HepG2 (cell line): ENCODE results near the gene JOSD1. TPM values are rescaled to one million over a fixed set of nuclear protein-coding genes. Genes with fewer than 3 reads are reported as not detected.
A peak's percentile ranks its signal among the peaks of the same experiment; 100 is the strongest.

Experiments used
- AGO2 ChIP-seq: fragments of 200-400 bp; formaldehyde crosslinking; optimal IDR thresholded peaks from 2 replicates; pipeline ENCODE3; 2017; ENCODE audit warnings: mild to moderate bottlenecking, low read depth, low read length, moderate library complexity
- HIC2 ChIP-seq: sonication (generic); formaldehyde crosslinking; IDR thresholded peaks from 2 replicates; pipeline ENCODE4 v1.9.0; 2022; ENCODE audit warnings: low read depth, missing genetic modification reagents
- HNRNPL ChIP-seq: fragments of 200-400 bp; formaldehyde crosslinking; IDR thresholded peaks from 2 replicates; pipeline ENCODE4 v1.6.1; 2017; ENCODE audit warnings: mild to moderate bottlenecking, low read depth, low read length
- ISX ChIP-seq: sonication (generic); formaldehyde crosslinking; conservative IDR thresholded peaks from 2 replicates; pipeline ENCODE4 v1.5.0; 2020; ENCODE audit warnings: missing genetic modification reagents
- NR2F6 ChIP-seq, 2 experiments: IDR thresholded peaks; 2 replicates each; pipeline ENCODE4 v1.6.1; 2016; ENCODE audit warnings: antibody characterized with exemption in 1 of 2, mild to moderate bottlenecking in 1 of 2
- PPARG ChIP-seq: conservative IDR thresholded peaks from 2 replicates; pipeline ENCODE4 v1.6.1; 2016; ENCODE audit warnings: missing biosample characterization, missing genetic modification reagents
- RELA ChIP-seq: sonication (generic); formaldehyde crosslinking; IDR thresholded peaks from 2 replicates; pipeline ENCODE4 v1.4.0; 2020; ENCODE audit warnings: missing genetic modification reagents
- SALL1 ChIP-seq: sonication (generic); formaldehyde crosslinking; IDR thresholded peaks from 2 replicates; pipeline ENCODE4 v1.8.0; 2022; ENCODE audit warnings: mild to moderate bottlenecking, missing genetic modification reagents
- SOX6 ChIP-seq, 2 experiments: fragments of 450-650 bp in 1 of 2; sonication (generic) in 1 of 2; formaldehyde crosslinking in 1 of 2; IDR thresholded peaks; 2 replicates each; pipeline versions ENCODE4 v1.4.0 to v1.6.1; 2017 to 2020; ENCODE audit warnings: antibody characterized with exemption in 1 of 2, mild to moderate bottlenecking in 1 of 2, missing genetic modification reagents in 1 of 2
- TEAD3 ChIP-seq: optimal IDR thresholded peaks from 2 replicates; pipeline ENCODE3; 2016; ENCODE audit warnings: borderline replicate concordance
- ZBTB14 ChIP-seq: sonication (generic); formaldehyde crosslinking; IDR thresholded peaks from 2 replicates; pipeline ENCODE4 v1.4.0; 2020; ENCODE audit warnings: missing genetic modification reagents
- ZBTB21 ChIP-seq: sonication (generic); formaldehyde crosslinking; IDR thresholded peaks from 2 replicates; pipeline ENCODE4 v1.4.0; 2020; ENCODE audit warnings: missing genetic modification reagents
- ZBTB33 ChIP-seq: sonication (generic); formaldehyde crosslinking; IDR thresholded peaks from 2 replicates; pipeline ENCODE4 v1.4.0; 2020; ENCODE audit warnings: missing genetic modification reagents
- ZNF33A ChIP-seq: sonication (generic); formaldehyde crosslinking; IDR thresholded peaks from 2 replicates; pipeline ENCODE4 v1.5.1; 2020; ENCODE audit warnings: missing genetic modification reagents, mild to moderate bottlenecking, moderate library complexity, borderline replicate concordance
- ZNF34 ChIP-seq: sonication (generic); formaldehyde crosslinking; IDR thresholded peaks from 2 replicates; pipeline ENCODE4 v1.4.0; 2020; ENCODE audit warnings: mild to moderate bottlenecking, missing genetic modification reagents, borderline replicate concordance
- ZNF547 ChIP-seq: sonication (generic); formaldehyde crosslinking; IDR thresholded peaks from 2 replicates; pipeline ENCODE4 v1.5.1; 2020; ENCODE audit warnings: mild to moderate bottlenecking, missing genetic modification reagents
- ZNF580 ChIP-seq: IDR thresholded peaks from 2 replicates; pipeline ENCODE4 v1.6.1; 2016; ENCODE audit warnings: low read depth, borderline replicate concordance
- ZNF598 ChIP-seq: sonication (generic); formaldehyde crosslinking; IDR thresholded peaks from 2 replicates; pipeline ENCODE4 v1.5.1; 2020; ENCODE audit warnings: mild to moderate bottlenecking, missing genetic modification reagents, borderline replicate concordance
- ZNF784 ChIP-seq: sonication (generic); formaldehyde crosslinking; IDR thresholded peaks from 2 replicates; pipeline ENCODE4 v1.5.1; 2020; ENCODE audit warnings: missing genetic modification reagents, mild to moderate bottlenecking, borderline replicate concordance
- ZNF841 ChIP-seq: sonication (generic); formaldehyde crosslinking; IDR thresholded peaks from 2 replicates; pipeline ENCODE4 v1.8.1; 2023; ENCODE audit warnings: missing genetic modification reagents, borderline replicate concordance
- polyA plus RNA-seq, 8 experiments: library from polyadenylated mRNA; depleted of rRNA in 3 of 8; stranded (reverse) in 7 of 8; unstranded in 1 of 8; fragments of >200 nt; fragmentation: Illumina TruSeq in 4 of 8; extraction: Trizol in 4 of 8; gene quantifications; 2 replicates each; pipeline versions ENCODE4 v1.2.1 to v1.2.3, GENCODE V29; 2011 to 2016; ENCODE audit warnings: low read depth in 4 of 8, missing spikeins in 1 of 8, mixed read lengths in 1 of 8; ENCODE audit not compliant: insufficient read depth in 1 of 8
- total RNA-seq, 5 experiments: library from RNA; depleted of rRNA; stranded (reverse); fragments of >200 nt; fragmentation: Illumina TruSeq; extraction: Trizol; gene quantifications; 2 replicates each; pipeline ENCODE4 v1.2.3, GENCODE V29; 2016; ENCODE audit warnings: low read depth in 1 of 5

The JOSD1 gene
- total and polyA plus RNA-seq, 2 of the 13 experiments (the other 11 are each of a cell fraction or from before 2014, with no cell fraction given), result 31.7 to 38.4 TPM

GRCh38 chr22:38748487-38749136, 47.9 kb upstream of the JOSD1 start (continued):
- TF ChIP-seq SOX6 (IDR thresholded peaks at IDR 0.05), result no peak
- TF ChIP-seq SOX6 (CRISPR knock-in tag; IDR thresholded peaks at IDR 0.05), result no peak
- no peak for TF ChIP-seq ZBTB21 (CRISPR knock-in tag)
- TF ChIP-seq ZNF33A, result no peak
- no peak for TF ChIP-seq ZNF34
- no peak for TF ChIP-seq ZNF841 (CRISPR knock-in tag)
- TF ChIP-seq ZNF784 (CRISPR knock-in tag), result no peak
- TF ChIP-seq AGO2, result peak; percentile 37
- no peak for TF ChIP-seq ZNF547 (CRISPR knock-in tag)
- TF ChIP-seq ZNF598 (CRISPR knock-in tag), result no peak
- TF ChIP-seq ZBTB14 (CRISPR knock-in tag), result no peak
- TF ChIP-seq ISX (CRISPR knock-in tag), result no peak
- TF ChIP-seq HIC2 (CRISPR knock-in tag), result peak; percentile 73; the same call in 1 of the 2 replicates
- 0 out of 2 replicates have a peak, but pooled peaks have one; percentile 23 for TF ChIP-seq NR2F6 (IDR thresholded peaks at IDR 0.05)
- peak; percentile 46 for TF ChIP-seq NR2F6 (CRISPR knock-in tag; IDR thresholded peaks at IDR 0.05)
- TF ChIP-seq HNRNPL, result 0 out of 2 replicates have a peak, but pooled peaks have one; percentile 60
- peak; percentile 54; the same call in 1 of the 2 replicates for TF ChIP-seq ZBTB33 (CRISPR knock-in tag)
- 0 out of 2 replicates have a peak, but pooled peaks have one; percentile 22 for TF ChIP-seq SALL1 (CRISPR knock-in tag)
- no peak for TF ChIP-seq PPARG (CRISPR knock-in tag)
- TF ChIP-seq RELA (CRISPR knock-in tag), result no peak
- TF ChIP-seq ZNF580 (CRISPR knock-in tag), result no peak
- no peak for TF ChIP-seq TEAD3 (CRISPR knock-in tag)
- TF ChIP-seq, all 625 proteins: peak for 15
